Liver (tissue), 9 donors: Measurements from ENCODE around the gene ZNF408. TPM values are rescaled to one million over a fixed set of nuclear protein-coding genes. Genes with fewer than 3 reads are reported as not detected.

Source experiments
- DNase-seq: peaks from one replicate; pipeline ENCODE4 v3.0.0-alpha.2; 2017; ENCODE audit warnings: low spot score
- H3K27ac ChIP-seq, 2 donors: one replicate each; pipeline ENCODE4 v1.7.0; 2013; ENCODE audit warnings: inconsistent platforms in 2 of 2, low read length in 2 of 2, control low read depth in 1 of 2, low read depth in 1 of 2, mild to moderate bottlenecking in 1 of 2
- H3K27me3 ChIP-seq, 4 donors: one replicate each; pipeline versions ENCODE4 v1.6.1 to v1.7.0; 2013; ENCODE audit warnings: low read length in 3 of 4, inconsistent platforms in 1 of 4, mild to moderate bottlenecking in 1 of 4, moderate library complexity in 1 of 4; ENCODE audit not compliant: control insufficient read depth in 4 of 4, insufficient read depth in 4 of 4
- H3K36me3 ChIP-seq, 4 donors: one replicate each; pipeline versions ENCODE4 v1.6.1 to v1.7.0; 2013; ENCODE audit warnings: low read length in 3 of 4, mild to moderate bottlenecking in 3 of 4, low read depth in 1 of 4, moderate library complexity in 1 of 4; ENCODE audit not compliant: control insufficient read depth in 4 of 4, insufficient read depth in 3 of 4
- H3K4me1 ChIP-seq, 4 donors: one replicate each; pipeline versions ENCODE4 v1.6.1 to v1.7.0; 2013; ENCODE audit warnings: low read length in 3 of 4, mild to moderate bottlenecking in 3 of 4, moderate library complexity in 1 of 4; ENCODE audit not compliant: control insufficient read depth in 4 of 4, insufficient read depth in 4 of 4
- H3K4me3 ChIP-seq, 3 donors: one replicate each; pipeline versions ENCODE4 v1.6.1 to v1.7.0; 2013; ENCODE audit warnings: low read length in 3 of 3, control low read depth in 1 of 3, low read depth in 1 of 3, mild to moderate bottlenecking in 1 of 3
- H3K9ac ChIP-seq, 2 donors: one replicate each; pipeline ENCODE4 v1.7.0; 2013; ENCODE audit warnings: low read length in 2 of 2, mild to moderate bottlenecking in 2 of 2, moderate library complexity in 2 of 2, control low read depth in 1 of 2, low read depth in 1 of 2
- H3K9me3 ChIP-seq, 4 donors: one replicate each; pipeline versions ENCODE4 v1.6.1 to v1.7.0; 2013; ENCODE audit warnings: low read length in 3 of 4; ENCODE audit not compliant: control insufficient read depth in 4 of 4
- FOXA1 ChIP-seq: IDR thresholded peaks from 2 replicates; pipeline ENCODE4 v1.6.1; 2016; ENCODE audit warnings: antibody characterized with exemption
- GABPA ChIP-seq, 2 donors: IDR thresholded peaks in 1 of 2; conservative IDR thresholded peaks in 1 of 2; 2 replicates each; pipeline ENCODE4 v1.6.1; 2016; ENCODE audit warnings: antibody characterized with exemption in 2 of 2, mild to moderate bottlenecking in 1 of 2, moderate library complexity in 1 of 2
- HNF4A ChIP-seq, 2 donors: conservative IDR thresholded peaks; 2 replicates each; pipeline ENCODE4 v1.6.1; 2016; ENCODE audit warnings: antibody characterized with exemption in 2 of 2, mild to moderate bottlenecking in 2 of 2
- HNF4G ChIP-seq: IDR thresholded peaks from 2 replicates; pipeline ENCODE4 v1.6.1; 2016; ENCODE audit warnings: antibody characterized with exemption
- JUND ChIP-seq, 2 donors: IDR thresholded peaks; 2 replicates each; pipeline ENCODE4 v1.6.1; 2016; ENCODE audit warnings: antibody characterized with exemption in 2 of 2
- NR2F2 ChIP-seq: IDR thresholded peaks from 2 replicates; pipeline ENCODE4 v1.6.1; 2016; ENCODE audit warnings: antibody characterized with exemption
- RXRA ChIP-seq, 2 donors: IDR thresholded peaks; 2 replicates each; pipeline ENCODE4 v1.6.1; 2017 to 2018; ENCODE audit warnings: antibody characterized with exemption in 2 of 2, mild to moderate bottlenecking in 1 of 2
- SP1 ChIP-seq: IDR thresholded peaks from 2 replicates; pipeline ENCODE4 v1.6.1; 2018; ENCODE audit warnings: antibody characterized with exemption, mild to moderate bottlenecking
- TAF1 ChIP-seq: conservative IDR thresholded peaks from 2 replicates; pipeline ENCODE4 v1.6.1; 2016; ENCODE audit warnings: antibody characterized with exemption, mild to moderate bottlenecking
- YY1 ChIP-seq: IDR thresholded peaks from 2 replicates; pipeline ENCODE4 v1.6.1; 2016; ENCODE audit warnings: antibody characterized with exemption, mild to moderate bottlenecking
- WGBS: extraction: QIAGEN DNeasy Blood & Tissue Kit; methylation state at CpG from one replicate; pipeline ENCODE4 v1.1.7; 2013; 5-methylcytosine and 5-hydroxymethylcytosine counted together
- polyA plus RNA-seq, 2 donors: library from polyadenylated mRNA; stranded (reverse) in 1 of 2; unstranded in 1 of 2; fragments of 200-250 nt in 1 of 2; fragments of >200 nt in 1 of 2; fragmentation: Nextera tagmentation in 1 of 2; extraction: Ambion mirVana in 1 of 2; gene quantifications; one replicate each; pipeline versions ENCODE4 v1.2.1 to v1.2.3, GENCODE V29; 2013 to 2015
- total RNA-seq, 2 donors: library from RNA; depleted of rRNA; stranded (reverse); fragments of >200 nt; gene quantifications; one replicate each; pipeline ENCODE4 v1.2.3, GENCODE V29; 2014
- TF ChIP-seq, protein P1 (sequence below): IDR thresholded peaks from 2 replicates; pipeline ENCODE4 v1.6.1; 2016; ENCODE audit warnings: antibody characterized with exemption
- TF ChIP-seq, protein P2 (sequence below): fragments of 150-350 bp; IDR thresholded peaks from 2 replicates; pipeline ENCODE4 v1.5.1; 2017; ENCODE audit warnings: improper control_type of control experiment, low read depth, low read length; ENCODE audit not compliant: missing input control
- TF ChIP-seq, protein P3 (sequence below): IDR thresholded peaks from 2 replicates; pipeline ENCODE4 v1.6.1; 2016; ENCODE audit warnings: antibody characterized with exemption
- donor health status: healthy.
- donor health status: healthy.
- donor health status: healthy.
- donor health status: healthy.
- donor health status: healthy.

ZNF408 gene
- total and polyA plus RNA-seq, 4 donors, result 3.4 to 8.4 (median 5.5) TPM

DNA sequence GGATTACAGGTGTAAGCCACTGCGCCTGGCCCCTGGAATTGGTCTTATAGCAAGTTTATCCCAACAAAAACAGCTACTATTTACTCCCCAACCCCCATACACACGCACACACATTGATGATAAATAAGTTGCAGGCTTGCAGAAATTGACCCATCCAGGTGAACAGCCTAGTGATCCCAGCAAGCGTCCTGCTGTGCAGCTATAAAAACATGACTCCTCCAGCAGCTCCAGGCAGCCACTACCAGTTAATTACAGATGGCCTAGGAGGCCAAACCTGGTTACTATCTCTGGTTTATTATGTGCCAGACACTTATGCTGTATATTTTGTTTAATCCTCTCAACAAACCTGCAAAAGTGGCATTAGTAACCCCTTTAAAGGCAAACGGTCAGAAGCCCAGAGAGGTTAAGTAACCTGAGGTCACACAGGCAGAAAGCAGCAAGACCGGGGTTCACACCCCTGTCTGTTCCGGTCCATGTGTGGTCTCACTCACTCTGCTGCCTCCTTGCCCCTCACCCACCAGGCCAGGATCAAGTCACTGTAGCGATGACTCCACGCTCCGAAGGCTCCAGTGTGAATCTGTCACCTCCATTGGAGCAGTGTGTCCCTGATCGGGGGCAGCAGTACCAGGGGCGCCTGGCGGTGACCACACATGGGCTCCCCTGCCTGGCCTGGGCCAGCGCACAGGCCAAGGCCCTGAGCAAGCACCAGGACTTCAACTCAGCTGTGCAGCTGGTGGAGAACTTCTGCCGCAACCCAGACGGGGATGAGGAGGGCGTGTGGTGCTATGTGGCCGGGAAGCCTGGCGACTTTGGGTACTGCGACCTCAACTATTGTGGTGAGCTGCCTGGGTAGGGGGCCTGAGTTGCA is 24.7 kb downstream of the ZNF408 start:
- H3K36me3 ChIP-seq, result peaks cover 15 to 50% (median 42%) of the 10 kb centered on the region in 4 donors
- no peak for DNase-seq
- H3K4me1 ChIP-seq, result peaks cover 9 to 63% (median 37%) of the 10 kb centered on the region in 4 donors

DNA sequence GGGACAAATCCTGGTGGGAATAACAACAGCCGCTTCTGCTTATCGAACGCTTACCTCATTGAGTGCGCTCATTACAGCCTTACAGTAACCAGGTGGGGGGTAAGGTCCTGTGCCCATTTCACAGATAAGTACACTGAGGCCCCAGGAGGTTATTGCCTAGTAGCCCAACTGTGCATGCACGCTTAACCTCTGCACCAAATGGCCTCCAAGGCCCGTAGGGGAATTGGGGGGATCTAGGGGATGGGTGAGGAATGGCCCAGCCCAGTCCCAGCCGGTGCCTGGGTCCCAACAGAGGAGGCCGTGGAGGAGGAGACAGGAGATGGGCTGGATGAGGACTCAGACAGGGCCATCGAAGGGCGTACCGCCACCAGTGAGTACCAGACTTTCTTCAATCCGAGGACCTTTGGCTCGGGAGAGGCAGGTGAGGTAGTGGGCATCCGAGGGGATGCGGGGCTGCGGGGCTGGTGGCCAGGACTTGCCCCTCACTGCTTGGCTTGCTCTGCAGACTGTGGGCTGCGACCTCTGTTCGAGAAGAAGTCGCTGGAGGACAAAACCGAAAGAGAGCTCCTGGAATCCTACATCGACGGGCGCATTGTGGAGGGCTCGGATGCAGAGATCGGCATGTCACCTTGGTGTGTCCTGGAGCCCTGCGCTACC is 25.5 kb downstream of the ZNF408 start:
- H3K27ac ChIP-seq, result no peak overlapping the region
- WGBS, result 94% methylated on average over 26 of the region's 26 CpGs
- no peak overlapping the region for H3K4me3 ChIP-seq
- H3K9me3 ChIP-seq, result no peaks in the 10 kb centered on the region
- DNase-seq, result no peak
- no peak for TF ChIP-seq HNF4G
- TF ChIP-seq, protein P1, sequence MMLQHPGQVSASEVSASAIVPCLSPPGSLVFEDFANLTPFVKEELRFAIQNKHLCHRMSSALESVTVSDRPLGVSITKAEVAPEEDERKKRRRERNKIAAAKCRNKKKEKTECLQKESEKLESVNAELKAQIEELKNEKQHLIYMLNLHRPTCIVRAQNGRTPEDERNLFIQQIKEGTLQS, result no peak
- TF ChIP-seq YY1, result no peak
- no peak for TF ChIP-seq FOXA1
- TF ChIP-seq, protein P2, sequence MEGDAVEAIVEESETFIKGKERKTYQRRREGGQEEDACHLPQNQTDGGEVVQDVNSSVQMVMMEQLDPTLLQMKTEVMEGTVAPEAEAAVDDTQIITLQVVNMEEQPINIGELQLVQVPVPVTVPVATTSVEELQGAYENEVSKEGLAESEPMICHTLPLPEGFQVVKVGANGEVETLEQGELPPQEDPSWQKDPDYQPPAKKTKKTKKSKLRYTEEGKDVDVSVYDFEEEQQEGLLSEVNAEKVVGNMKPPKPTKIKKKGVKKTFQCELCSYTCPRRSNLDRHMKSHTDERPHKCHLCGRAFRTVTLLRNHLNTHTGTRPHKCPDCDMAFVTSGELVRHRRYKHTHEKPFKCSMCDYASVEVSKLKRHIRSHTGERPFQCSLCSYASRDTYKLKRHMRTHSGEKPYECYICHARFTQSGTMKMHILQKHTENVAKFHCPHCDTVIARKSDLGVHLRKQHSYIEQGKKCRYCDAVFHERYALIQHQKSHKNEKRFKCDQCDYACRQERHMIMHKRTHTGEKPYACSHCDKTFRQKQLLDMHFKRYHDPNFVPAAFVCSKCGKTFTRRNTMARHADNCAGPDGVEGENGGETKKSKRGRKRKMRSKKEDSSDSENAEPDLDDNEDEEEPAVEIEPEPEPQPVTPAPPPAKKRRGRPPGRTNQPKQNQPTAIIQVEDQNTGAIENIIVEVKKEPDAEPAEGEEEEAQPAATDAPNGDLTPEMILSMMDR, result no peak
- TF ChIP-seq TAF1, result no peak
- no peak for TF ChIP-seq HNF4A (conservative IDR thresholded peaks at IDR 0.05)
- no peak for TF ChIP-seq GABPA (IDR thresholded peaks at IDR 0.05 in 1 of 2, conservative IDR thresholded peaks at IDR 0.05 in 1 of 2)
- TF ChIP-seq, protein P3, sequence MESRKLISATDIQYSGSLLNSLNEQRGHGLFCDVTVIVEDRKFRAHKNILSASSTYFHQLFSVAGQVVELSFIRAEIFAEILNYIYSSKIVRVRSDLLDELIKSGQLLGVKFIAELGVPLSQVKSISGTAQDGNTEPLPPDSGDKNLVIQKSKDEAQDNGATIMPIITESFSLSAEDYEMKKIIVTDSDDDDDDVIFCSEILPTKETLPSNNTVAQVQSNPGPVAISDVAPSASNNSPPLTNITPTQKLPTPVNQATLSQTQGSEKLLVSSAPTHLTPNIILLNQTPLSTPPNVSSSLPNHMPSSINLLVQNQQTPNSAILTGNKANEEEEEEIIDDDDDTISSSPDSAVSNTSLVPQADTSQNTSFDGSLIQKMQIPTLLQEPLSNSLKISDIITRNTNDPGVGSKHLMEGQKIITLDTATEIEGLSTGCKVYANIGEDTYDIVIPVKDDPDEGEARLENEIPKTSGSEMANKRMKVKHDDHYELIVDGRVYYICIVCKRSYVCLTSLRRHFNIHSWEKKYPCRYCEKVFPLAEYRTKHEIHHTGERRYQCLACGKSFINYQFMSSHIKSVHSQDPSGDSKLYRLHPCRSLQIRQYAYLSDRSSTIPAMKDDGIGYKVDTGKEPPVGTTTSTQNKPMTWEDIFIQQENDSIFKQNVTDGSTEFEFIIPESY, result no peak
- TF ChIP-seq JUND (IDR thresholded peaks at IDR 0.05), result no peak
- H3K9ac ChIP-seq, result no peak overlapping the region
- peaks cover 13 to 52% (median 43%) of the 10 kb centered on the region in 4 donors for H3K36me3 ChIP-seq
- no peaks in the 10 kb centered on the region for H3K27me3 ChIP-seq
- peaks cover 9 to 60% (median 33%) of the 10 kb centered on the region in 4 donors for H3K4me1 ChIP-seq

More for the DNA sequence above, 24.7 kb downstream of the ZNF408 start:
- Histone ChIP-seq H3K9ac (no peak overlapping the region), H3K27ac (no peak overlapping the region), H3K27me3 (no peaks in the 10 kb centered on the region), H3K9me3 (no peaks in the 10 kb centered on the region), H3K4me3 (no peak overlapping the region)
- TF ChIP-seq RXRA (IDR thresholded peaks at IDR 0.05) (no peak), NR2F2 (no peak), FOXA1 (no peak), YY1 (no peak), HNF4G (no peak), SP1 (no peak)
- TF ChIP-seq, protein P2, result no peak
- WGBS, result 88% methylated on average over 19 of the region's 19 CpGs
